Vagina (tissue), 2 donors: ENCODE measurements around the gene ADNP2.

Experiments used
- CTCF ChIP-seq, 3 experiments: fragments of 450-650 bp in 2 of 3; fragments of 200-600 bp in 1 of 3; sonication (generic) in 1 of 3; IDR thresholded peaks; one replicate each; pipeline ENCODE4 v1.5.1; 2017 to 2019; ENCODE audit warnings: antibody characterized with exemption in 3 of 3, mild to moderate bottlenecking in 2 of 3, moderate library complexity in 2 of 3
- POLR2A ChIP-seq, 2 donors: fragments of 450-650 bp; IDR thresholded peaks; one replicate each; pipeline ENCODE4 v1.6.1; 2017; ENCODE audit warnings: antibody characterized with exemption in 2 of 2, mild to moderate bottlenecking in 2 of 2, moderate library complexity in 2 of 2

- TF ChIP-seq CTCF (IDR thresholded peaks at IDR 0.05) (no peak), POLR2A (IDR thresholded peaks at IDR 0.05) (no peak)
These were observed 60.5 kb downstream of the ADNP2 start for GRCh38 chr18:80169607-80170006.
